HG03103 (cell line): ENCODE data around the gene CADM1.

ENCODE experiments used
- ATAC-seq: cut with Tn5 transposase; IDR thresholded peaks from one replicate; pipeline ENCODE4 v1.9.1; 2021; ENCODE audit warnings: low read depth; ENCODE audit not compliant: unreplicated experiment

The CADM1 gene

DNA sequence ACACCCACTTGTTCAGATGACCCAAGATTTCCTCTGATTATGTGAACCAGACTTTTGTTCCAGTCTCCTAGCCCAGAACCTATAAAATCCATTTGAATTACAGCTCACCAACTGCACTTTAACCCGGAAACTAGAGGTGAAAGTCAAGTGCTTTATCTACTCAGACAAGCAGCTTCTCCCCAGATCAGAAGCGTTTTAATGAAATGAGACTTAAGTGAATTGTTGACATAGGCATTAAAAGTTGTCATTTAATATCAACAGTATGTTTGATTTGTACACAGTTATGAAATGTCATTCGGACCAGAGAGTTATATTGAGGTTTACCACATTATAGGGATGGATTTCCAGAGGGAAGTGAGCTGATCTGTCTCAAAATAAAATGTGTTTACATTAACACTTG is 52.0 kb downstream of the CADM1 start:
- ATAC-seq = no peak

GRCh38 chr11:115450519-115450918 is 53.7 kb downstream of the CADM1 start:
- no peak for ATAC-seq

- ATAC-seq = no peak
Measured at GRCh38 chr11:115447273-115447864, 56.8 kb downstream of the CADM1 start.

DNA sequence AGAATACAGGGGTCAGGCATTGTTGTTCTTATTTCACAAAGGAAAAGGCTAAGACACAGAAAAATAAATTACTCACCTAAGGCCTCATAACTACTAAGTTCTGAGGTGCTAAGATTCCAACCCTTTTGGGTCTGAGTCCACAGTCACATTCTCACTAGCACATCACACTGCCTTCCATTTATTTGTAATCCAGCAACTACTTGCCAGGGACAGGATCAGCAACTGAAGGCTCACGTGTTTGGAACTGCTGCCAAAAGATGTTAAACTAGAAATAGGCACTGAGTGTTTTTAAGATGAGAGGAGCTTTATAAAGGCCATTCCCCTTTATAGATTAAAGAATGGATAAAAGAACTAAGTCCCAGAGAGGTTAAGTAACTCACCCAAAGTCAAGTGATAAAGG is 58.0 kb downstream of the CADM1 start:
- no peak for ATAC-seq

DNA sequence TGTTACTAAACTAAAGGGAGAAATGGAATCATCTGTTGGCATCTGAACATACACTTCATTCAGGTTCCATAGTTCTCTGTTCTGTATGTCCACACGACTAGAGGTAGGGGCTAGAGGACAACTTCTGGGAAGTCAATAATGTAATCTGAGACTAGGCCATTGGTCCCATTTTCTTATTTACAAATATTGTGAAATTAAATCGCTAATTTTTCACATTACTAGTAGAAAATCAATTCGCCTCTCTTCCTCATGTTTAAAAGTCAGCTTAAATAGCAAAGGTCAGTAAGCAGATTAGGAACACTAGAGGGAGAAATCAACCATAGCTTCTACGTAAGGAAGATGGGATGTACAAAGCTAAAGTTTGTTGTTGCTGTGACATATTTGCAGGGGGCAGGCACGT is 59.7 kb downstream of the CADM1 start:
- ATAC-seq = no peak

DNA sequence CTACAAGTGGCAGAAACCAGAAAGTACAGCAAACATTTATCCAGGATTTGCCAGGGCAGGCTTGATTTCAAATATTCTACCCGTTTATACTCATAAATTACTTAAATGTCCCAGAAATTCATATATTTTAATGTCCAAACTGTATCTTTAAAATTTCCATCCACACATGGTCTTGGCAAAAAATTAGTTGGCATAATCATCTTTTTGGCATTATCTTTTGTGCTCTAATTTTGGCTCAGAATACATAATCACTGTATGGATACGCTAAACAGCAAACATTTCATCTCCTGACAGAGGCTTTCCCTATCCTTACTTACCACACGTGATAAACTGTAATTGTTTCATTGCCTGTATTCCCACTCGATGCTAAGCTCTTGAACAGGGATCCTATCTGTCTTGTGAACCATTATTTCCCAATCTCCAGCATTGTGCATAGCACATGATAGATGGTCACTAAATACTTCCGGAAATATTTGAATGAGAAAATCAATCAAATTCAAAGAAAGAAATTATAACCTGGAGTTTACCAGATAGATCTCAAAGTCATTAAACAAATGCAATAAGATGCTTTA is 64.2 kb downstream of the CADM1 start:
- ATAC-seq = no peak

DNA sequence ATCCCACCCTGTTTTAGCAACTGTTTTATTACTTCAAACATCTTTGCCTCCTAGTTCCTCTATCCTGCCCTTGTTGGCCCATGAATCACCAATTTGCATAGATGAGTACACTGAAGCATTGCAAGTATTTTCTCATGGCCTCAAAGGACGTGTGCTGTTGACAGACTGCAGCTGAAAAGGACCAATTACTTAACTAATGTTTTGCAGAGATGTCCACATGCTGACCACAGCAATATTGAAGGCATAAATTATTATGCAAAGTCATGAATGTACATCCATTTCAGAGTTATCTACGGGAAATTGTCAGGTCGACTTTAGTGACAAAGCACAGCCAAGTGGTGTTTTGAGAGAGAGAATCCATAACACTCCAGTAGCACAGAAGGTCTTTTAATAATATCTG is 64.8 kb downstream of the CADM1 start:
- no peak for ATAC-seq

DNA sequence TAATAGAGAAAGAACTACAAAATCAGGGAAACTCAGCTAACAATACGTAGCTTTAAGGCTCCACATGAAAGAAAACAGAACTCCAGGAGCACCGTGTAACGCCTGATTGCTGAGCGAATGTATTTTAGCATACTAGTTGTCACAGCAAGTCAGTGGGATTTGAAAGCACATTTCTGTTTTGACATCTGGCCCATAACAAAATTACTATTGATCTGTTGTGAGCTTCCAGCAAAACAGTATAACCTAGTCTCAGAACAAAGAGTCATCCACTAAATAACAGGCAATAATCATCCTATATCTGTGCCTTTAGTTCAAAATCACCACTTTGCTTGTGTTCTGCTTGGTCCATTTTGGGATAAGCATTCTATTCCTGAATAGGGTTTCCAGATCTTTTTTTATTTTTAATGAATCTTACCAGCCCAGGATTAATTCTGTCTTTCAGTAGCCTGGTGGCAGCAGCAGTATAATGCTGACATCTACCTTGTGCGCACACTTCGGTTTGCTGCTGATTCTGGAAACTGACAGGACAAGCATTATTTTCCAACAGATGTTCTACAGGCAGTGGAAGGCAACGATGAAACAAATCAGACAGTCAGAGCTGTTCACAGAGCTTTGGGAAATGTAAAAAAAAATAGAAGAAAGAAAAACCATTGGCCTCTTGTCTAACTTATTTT is 66.2 kb downstream of the CADM1 start:
- no peak for ATAC-seq

- no peak for ATAC-seq
Measured at GRCh38 chr11:115430345-115430744, 73.9 kb downstream of the CADM1 start.

- ATAC-seq = no peak
Measured at GRCh38 chr11:115428306-115428705, 75.9 kb downstream of the CADM1 start.

DNA sequence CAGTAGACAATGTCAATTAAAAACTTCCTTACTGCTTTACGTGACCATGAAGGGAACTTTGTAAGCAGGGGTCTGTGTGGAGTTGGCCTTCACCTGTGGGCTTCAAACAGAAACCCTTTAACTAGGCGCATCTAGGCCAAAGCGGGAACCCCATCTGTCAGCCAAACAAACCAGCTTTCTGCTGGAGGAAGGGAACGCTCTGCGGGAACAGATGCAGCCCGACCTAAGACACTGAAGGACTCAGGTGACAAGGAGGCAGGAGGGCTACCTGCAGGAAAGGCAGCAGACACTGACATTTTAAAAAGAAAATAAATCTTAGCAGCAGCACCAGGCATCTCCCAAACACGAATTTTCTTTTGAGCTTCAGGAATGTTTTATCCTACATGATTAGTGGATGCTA is 78.4 kb downstream of the CADM1 start:
- no peak for ATAC-seq

- ATAC-seq = no peak
Measured at GRCh38 chr11:115425250-115425649, 79.0 kb downstream of the CADM1 start.

DNA sequence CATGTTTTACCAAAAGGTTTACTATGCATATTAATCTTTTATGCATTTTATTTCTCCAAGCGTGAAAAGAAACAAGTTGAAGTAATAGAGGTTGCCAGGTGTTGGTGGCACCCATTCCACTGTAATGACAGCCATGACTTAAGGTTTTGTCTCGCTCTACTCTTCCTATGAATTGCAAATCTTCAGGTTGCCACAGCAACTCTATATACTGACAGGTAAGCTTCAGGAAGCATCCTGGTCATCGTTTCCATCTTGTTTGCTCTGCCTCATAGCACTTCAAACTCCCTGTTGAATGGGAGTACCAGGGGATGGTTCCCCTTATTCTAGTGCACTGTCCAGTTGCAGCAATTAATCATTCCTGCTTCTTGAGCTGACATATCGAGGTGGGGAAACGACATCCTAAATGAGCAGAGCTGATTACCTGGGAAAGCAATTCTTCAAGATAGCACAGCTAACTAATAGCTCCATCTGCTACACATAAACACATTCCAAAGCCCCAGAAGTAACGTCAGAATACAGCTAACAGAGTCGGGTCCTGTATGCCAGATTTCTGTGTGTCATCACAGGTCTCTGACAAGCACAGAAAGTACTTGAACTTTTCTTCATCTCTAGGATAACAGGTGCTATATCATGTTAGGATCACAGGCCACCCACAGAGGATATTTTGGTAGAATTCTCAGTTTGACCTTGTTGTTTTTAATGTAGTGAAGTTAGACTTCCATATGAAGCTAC is 80.3 kb downstream of the CADM1 start:
- ATAC-seq = no peak

DNA sequence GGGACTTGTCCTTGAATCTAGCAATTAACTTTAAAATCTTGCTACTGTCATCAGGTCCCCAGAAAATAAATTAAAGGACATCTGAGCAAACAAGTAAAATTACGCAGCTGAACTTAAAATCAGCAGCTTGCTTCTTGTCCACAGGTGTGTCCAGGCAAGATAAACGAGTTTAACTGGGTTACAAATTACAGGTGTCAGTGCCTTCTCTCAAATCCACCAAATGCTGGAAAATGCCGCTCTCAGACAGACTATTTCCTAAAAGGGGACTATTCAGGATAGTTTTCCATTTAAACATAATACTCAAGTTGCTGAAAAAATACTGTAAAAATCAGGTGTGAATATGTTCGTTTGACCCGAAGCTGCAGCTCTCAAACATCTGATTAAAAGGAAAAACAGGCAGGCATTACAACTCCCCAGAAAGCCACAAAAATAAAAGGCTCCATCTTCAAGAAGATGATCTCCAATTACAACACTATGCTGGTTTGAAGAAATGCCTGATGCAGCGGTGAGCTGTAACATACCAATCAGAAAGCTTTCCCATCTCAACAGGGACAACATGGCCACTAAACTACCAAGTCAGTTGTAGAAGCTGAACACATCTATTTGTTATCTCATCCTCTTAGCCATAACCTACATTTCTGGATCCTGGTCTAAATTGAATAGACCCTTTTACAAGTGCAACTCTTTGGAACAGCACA is 82.1 kb downstream of the CADM1 start:
- no peak for ATAC-seq

DNA sequence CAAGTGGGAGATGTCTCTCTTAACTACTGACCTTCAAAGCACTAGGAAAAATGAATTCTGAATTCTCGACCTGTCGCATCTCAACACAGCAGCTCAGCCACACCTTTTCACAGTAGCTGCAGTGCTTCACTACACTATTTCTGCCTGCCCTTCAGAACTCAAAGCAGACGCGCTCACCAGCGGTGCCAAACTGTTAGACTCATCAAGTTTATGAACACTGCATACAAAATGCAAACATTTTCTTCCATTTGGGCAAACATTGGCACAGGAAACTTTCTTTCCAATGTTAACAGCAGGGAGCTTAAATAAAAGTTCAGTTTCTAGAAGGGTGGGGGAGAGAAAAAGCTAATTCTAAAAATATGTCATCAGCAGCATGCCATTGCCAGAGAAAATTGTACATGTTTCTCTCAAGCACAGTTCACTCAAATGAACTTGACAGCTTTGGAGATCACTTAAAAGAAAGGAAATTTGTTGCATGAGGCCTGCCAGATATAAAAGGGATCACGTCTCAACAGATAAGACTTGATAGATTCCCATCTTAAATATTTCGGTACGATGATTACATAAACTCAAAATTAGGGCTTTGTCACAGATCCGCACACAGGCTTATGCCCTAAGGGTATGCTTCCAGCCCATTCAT is 82.7 kb downstream of the CADM1 start:
- no peak for ATAC-seq

DNA sequence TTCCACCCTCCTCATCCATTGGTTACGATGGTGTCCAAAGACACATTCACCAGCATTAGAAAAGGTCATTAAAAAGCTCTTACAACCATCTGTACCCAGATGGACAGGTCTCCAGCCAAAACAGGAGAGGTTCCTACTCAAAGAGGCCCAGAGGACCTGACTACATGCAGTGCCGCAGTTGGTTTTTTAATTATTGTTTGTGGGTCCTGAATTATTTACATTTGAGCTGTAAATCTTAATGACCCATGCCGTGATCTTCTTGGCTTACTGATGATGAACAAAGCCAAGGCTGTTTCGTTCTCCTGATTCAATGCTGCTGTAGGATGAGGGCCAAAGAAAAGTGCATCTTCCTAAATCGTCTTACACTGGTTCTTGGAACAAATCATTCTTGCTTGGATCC is 83.7 kb downstream of the CADM1 start:
- ATAC-seq = no peak

- ATAC-seq = no peak
Measured at GRCh38 chr11:115418626-115419025, 85.6 kb downstream of the CADM1 start.

GRCh38 chr11:115418081-115418480 is 86.1 kb downstream of the CADM1 start:
- ATAC-seq = no peak

DNA sequence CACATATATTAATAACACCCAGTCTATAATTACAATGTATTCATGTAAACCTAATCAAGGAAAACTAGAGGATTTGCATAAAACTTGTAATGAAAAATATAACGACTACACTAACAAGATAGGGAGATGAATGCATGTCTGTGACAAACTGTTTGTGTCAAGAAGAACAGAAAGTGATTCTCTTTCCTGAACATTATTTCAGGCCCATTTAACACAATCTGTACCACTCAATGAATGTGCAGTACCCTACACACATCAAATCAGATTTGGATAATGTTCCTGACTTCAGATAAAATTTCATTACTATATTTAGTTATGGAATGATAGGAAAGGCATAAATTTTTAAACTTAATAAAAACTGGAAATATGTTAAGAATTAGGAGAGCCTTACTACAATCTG is 93.1 kb downstream of the CADM1 start:
- no peak for ATAC-seq

DNA sequence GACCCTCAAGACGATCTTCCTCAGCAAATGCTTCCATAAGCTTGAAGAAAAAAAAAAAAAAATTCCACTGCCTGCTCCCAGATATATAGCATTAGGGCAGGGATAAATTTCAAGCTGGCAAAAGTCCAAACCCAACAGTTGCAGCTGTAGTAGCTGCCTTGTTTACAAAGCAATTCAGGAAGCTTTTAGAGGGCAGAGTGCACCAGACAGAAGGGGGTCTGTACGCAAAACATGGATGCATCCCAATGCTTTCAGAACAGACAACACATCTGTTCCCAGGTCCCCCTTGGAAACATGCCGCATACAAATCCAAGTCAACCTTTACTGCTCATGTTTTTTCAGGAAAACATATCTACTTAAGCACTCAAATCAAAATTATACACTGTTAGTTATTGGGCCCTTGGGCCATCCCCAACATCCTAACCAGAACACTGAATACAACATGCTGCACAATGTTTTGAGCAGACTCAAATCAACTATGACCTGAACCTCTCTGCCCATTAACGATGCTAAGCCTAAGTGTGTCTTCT is 94.5 kb downstream of the CADM1 start:
- no peak for ATAC-seq
